Tibial artery (tissue), 4 donors: Measurements from ENCODE around the gene SHROOM4.

Experiments
- DNase-seq, 2 donors: peaks; one replicate each; pipeline ENCODE4 v3.0.0-alpha.2; 2019
- H3K27ac ChIP-seq, 2 donors: fragments of 200-600 bp; sonication (generic) in 1 of 2; 1 replicate in 1 of 2; 2 replicates in 1 of 2; pipeline ENCODE4 v1.5.1; 2018 to 2019; ENCODE audit warnings: mild to moderate bottlenecking in 1 of 2
- H3K27me3 ChIP-seq, 2 donors: fragments of 200-600 bp; sonication (generic) in 1 of 2; one replicate each; pipeline versions ENCODE4 v1.5.1 to v1.6.0; 2016 to 2019
- H3K36me3 ChIP-seq, 3 donors: fragments of 200-600 bp; sonication (generic) in 2 of 3; one replicate each; pipeline ENCODE4 v1.5.1; 2016 to 2019; ENCODE audit warnings: mild to moderate bottlenecking in 2 of 3
- H3K4me1 ChIP-seq, 4 donors: fragments of 200-600 bp; sonication (generic) in 2 of 4; 1 replicate in 3 of 4; 2 replicates in 1 of 4; pipeline ENCODE4 v1.5.1; 2016 to 2019
- H3K4me3 ChIP-seq, 2 donors: fragments of 200-600 bp; sonication (generic) in 1 of 2; 1 replicate in 1 of 2; 2 replicates in 1 of 2; pipeline ENCODE4 v1.5.1; 2018 to 2019; ENCODE audit warnings: mild to moderate bottlenecking in 2 of 2
- H3K9me3 ChIP-seq, 3 donors: fragments of 200-600 bp; sonication (generic) in 1 of 3; one replicate each; pipeline ENCODE4 v1.5.1; 2016 to 2019
- CTCF ChIP-seq, 2 experiments: fragments of 200-600 bp in 1 of 2; fragments of 450-650 bp in 1 of 2; IDR thresholded peaks; one replicate each; pipeline ENCODE4 v1.5.1; 2017 to 2019; ENCODE audit warnings: antibody characterized with exemption in 2 of 2, mild to moderate bottlenecking in 1 of 2, moderate library complexity in 1 of 2
- intact Hi-C: fragments of 100-400 bp; cut with DNase I; formaldehyde crosslinking; loops from one replicate; pipeline ENCODE4 v1.15.0; 2023; ENCODE audit warnings: low total_unique reads

Gene SHROOM4

GRCh38 chrX:50635817-50636365 is 178.1 kb downstream of the SHROOM4 start:
- no peaks in the 10 kb centered on the region for H3K9me3 ChIP-seq
- intact Hi-C loops: no loop called here
- DNase-seq: no peak
- H3K36me3 ChIP-seq: peaks cover 0 to 8% (median 5%) of the 10 kb centered on the region in 3 donors
- H3K4me1 ChIP-seq: no peaks in the 10 kb centered on the region
- no peak overlapping the region for H3K27ac ChIP-seq
- no peaks in the 10 kb centered on the region for H3K27me3 ChIP-seq
- no peak for TF ChIP-seq CTCF (IDR thresholded peaks at IDR 0.05)
- no peak overlapping the region for H3K4me3 ChIP-seq

- Histone ChIP-seq H3K36me3 (peaks cover 0 to 8% (median 5%) of the 10 kb centered on the region in 3 donors), H3K27ac (no peak overlapping the region), H3K4me1 (no peaks in the 10 kb centered on the region), H3K27me3 (no peaks in the 10 kb centered on the region), H3K4me3 (no peak overlapping the region), H3K9me3 (no peaks in the 10 kb centered on the region)
- DNase-seq: no peak
- no peak for TF ChIP-seq CTCF (IDR thresholded peaks at IDR 0.05)
- intact Hi-C loops: no loop called here
These were observed 178.8 kb downstream of the SHROOM4 start for GRCh38 chrX:50635162-50635561.

GRCh38 chrX:50629774-50630173 is 184.2 kb downstream of the SHROOM4 start:
- Histone ChIP-seq H3K9me3 (no peaks in the 10 kb centered on the region), H3K36me3 (peaks cover 0 to 8% (median 5%) of the 10 kb centered on the region in 3 donors), H3K27ac (no peak overlapping the region), H3K4me1 (no peaks in the 10 kb centered on the region), H3K4me3 (no peak overlapping the region), H3K27me3 (no peaks in the 10 kb centered on the region)
- no peak for TF ChIP-seq CTCF (IDR thresholded peaks at IDR 0.05)
- DNase-seq: no peak
- intact Hi-C loops: no loop called here

DNA sequence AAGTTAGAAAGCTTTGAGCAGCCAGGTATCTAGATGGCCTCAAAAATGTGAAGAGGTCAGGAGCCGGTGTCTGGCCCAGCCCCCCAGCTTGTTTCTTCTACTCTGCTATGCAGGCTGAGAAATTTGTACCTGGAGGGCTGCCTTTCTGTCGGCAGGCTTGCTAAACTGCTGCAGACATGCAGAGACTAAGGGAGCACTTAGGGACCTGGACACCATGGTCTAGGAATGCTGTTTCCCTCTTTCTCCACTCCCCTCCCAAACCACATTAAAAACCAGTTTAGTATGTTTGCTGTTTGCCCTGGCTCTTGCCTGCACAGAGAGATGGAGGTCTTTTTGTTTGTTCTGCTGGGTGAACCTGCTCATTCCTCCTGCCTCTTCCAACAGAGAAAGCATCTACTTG is 186.3 kb downstream of the SHROOM4 start:
- H3K4me1 ChIP-seq: no peaks in the 10 kb centered on the region
- no peak for DNase-seq
- H3K36me3 ChIP-seq: no peaks in the 10 kb centered on the region
- no peaks in the 10 kb centered on the region for H3K27me3 ChIP-seq
- H3K27ac ChIP-seq: no peak overlapping the region
- no peaks in the 10 kb centered on the region for H3K9me3 ChIP-seq
- intact Hi-C loops: no loop called here
- TF ChIP-seq CTCF (IDR thresholded peaks at IDR 0.05): no peak
- H3K4me3 ChIP-seq: no peak overlapping the region

DNA sequence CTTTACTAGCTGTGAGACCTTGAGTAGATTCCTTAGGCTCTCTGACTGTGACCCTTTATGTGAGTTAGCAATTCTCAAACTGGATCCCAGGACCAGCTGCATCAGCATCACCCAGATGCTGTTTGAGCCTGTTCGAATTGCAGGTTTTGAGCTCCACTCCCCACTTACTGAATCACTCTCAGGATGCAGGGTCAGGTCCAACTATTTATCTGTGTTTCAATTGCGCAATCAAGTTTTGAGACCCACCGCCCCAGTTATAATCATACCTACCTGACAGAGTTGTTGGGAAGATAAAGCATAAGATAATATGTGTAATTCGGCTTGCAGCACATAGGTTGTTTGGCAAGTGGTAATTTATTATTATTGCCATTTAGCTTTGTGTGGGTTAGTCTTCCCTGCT is 187.6 kb downstream of the SHROOM4 start:
- no peaks in the 10 kb centered on the region for H3K4me1 ChIP-seq
- no peaks in the 10 kb centered on the region for H3K27me3 ChIP-seq
- no peak for TF ChIP-seq CTCF (IDR thresholded peaks at IDR 0.05)
- no peaks in the 10 kb centered on the region for H3K36me3 ChIP-seq
- no peak for DNase-seq
- H3K27ac ChIP-seq: no peak overlapping the region
- no peak overlapping the region for H3K4me3 ChIP-seq
- no peaks in the 10 kb centered on the region for H3K9me3 ChIP-seq
- intact Hi-C loops: no loop called here

- Histone ChIP-seq H3K4me3 (no peak overlapping the region), H3K36me3 (no peaks in the 10 kb centered on the region), H3K27ac (no peak overlapping the region), H3K4me1 (no peaks in the 10 kb centered on the region), H3K9me3 (no peaks in the 10 kb centered on the region), H3K27me3 (no peaks in the 10 kb centered on the region)
- intact Hi-C loops: no loop called here
- no peak for TF ChIP-seq CTCF (IDR thresholded peaks at IDR 0.05)
- no peak for DNase-seq
These were observed 191.2 kb downstream of the SHROOM4 start for GRCh38 chrX:50622751-50623150.
